A673 (cell line): ENCODE results near the gene TTLL7. TPM values are rescaled to one million over a fixed set of nuclear protein-coding genes. Genes with fewer than 3 reads are reported as not detected.

Experiments used
- BruUV-seq: library from RNA; stranded (reverse); fragments of 400-500 nt; replicated peaks from 2 replicates; lab custom pipeline; 2021; lab: Mats Ljungman, UMichigan
- CTCF ChIA-PET: fragments of 300-600 bp; sonication (Branson Sonifier 250); formaldehyde crosslinking; loops from one replicate; lab custom pipeline; 2022; ENCODE audit warnings: antibody characterized with exemption; lab: Charles Lee
- POLR2A ChIA-PET: fragments of 300-600 bp; sonication (Branson Sonifier 250); formaldehyde crosslinking; loops from one replicate; lab custom pipeline; 2022; ENCODE audit warnings: antibody characterized with exemption; ENCODE audit not compliant: low non-redundant PET; lab: Charles Lee
- DNase-seq: peaks from one replicate; pipeline ENCODE4 v3.0.0-alpha.2; 2015; ENCODE audit warnings: low spot score
- H3K27ac ChIP-seq: fragments of 200-600 bp; sonication (generic); 2 replicates; pipeline ENCODE4 v1.5.1; 2016; ENCODE audit warnings: mixed run types, low read depth, mild to moderate bottlenecking, mixed read lengths, antibody characterized with exemption, low read length; ENCODE audit not compliant: poor library complexity, severe bottlenecking
- H3K27me3 ChIP-seq: fragments of 200-600 bp; sonication (generic); replicated peaks from 2 replicates; pipeline ENCODE4 v1.6.1; 2017; ENCODE audit warnings: mixed run types, low read depth, mild to moderate bottlenecking, mixed read lengths, antibody characterized with exemption, low read length; ENCODE audit not compliant: insufficient read depth, poor library complexity
- H3K36me3 ChIP-seq: fragments of 200-600 bp; sonication (generic); 2 replicates; pipeline ENCODE4 v1.6.1; 2016; ENCODE audit warnings: mixed run types, mild to moderate bottlenecking, mixed read lengths, antibody characterized with exemption, low read length; ENCODE audit not compliant: insufficient read depth, poor library complexity, severe bottlenecking
- H3K4me1 ChIP-seq: fragments of 200-600 bp; sonication (generic); 2 replicates; pipeline ENCODE4 v1.6.1; 2017; ENCODE audit warnings: mixed run types, mild to moderate bottlenecking, mixed read lengths, antibody characterized with exemption, low read length; ENCODE audit not compliant: insufficient read depth, poor library complexity, severe bottlenecking
- H3K4me3 ChIP-seq: fragments of 200-600 bp; sonication (generic); 2 replicates; pipeline ENCODE4 v1.5.1; 2016; ENCODE audit warnings: low read depth, mixed run types, mild to moderate bottlenecking, mixed read lengths, low read length; ENCODE audit not compliant: poor library complexity, severe bottlenecking
- H3K9me3 ChIP-seq: fragments of 200-600 bp; sonication (generic); 2 replicates; pipeline ENCODE4 v1.6.1; 2016; ENCODE audit warnings: mixed run types, low read depth, mild to moderate bottlenecking, mixed read lengths, antibody characterized with exemption, low read length; ENCODE audit not compliant: poor library complexity, severe bottlenecking
- CTCF ChIP-seq: fragments of 300-800, 200-600 bp; sonication (generic); conservative IDR thresholded peaks from 2 replicates; pipeline ENCODE4 v1.5.1; 2017; ENCODE audit warnings: low read depth, mild to moderate bottlenecking, antibody characterized with exemption, low read length, moderate library complexity, mixed read lengths
- EZH2 ChIP-seq: fragments of 200-600 bp; sonication (generic); IDR thresholded peaks from 2 replicates; pipeline ENCODE4 v1.6.1; 2017; ENCODE audit warnings: borderline replicate concordance, low read depth, mild to moderate bottlenecking, mixed read lengths, antibody characterized with exemption, low read length; ENCODE audit not compliant: poor library complexity, severe bottlenecking
- intact Hi-C: fragments of 100-400 bp; cut with micrococcal nuclease; formaldehyde crosslinking; loops from one replicate; pipeline ENCODE4 v1.10.0; 2022; ENCODE audit not compliant: unreplicated experiment
- total RNA-seq: library from RNA; stranded (reverse); gene quantifications from 2 replicates; pipeline ENCODE4 v1.2.3, GENCODE V29; 2021

Gene TTLL7
- total RNA-seq, 1 experiment from 2014 or later: 34.2 TPM

- ChIA-PET POLR2A (no interaction called here), CTCF (no interaction called here)
- TF ChIP-seq CTCF: no peak
- TF ChIP-seq EZH2: no peak
- Histone ChIP-seq H3K36me3 (no peaks in the 10 kb centered on the region), H3K27me3 (no peaks in the 10 kb centered on the region), H3K4me1 (no peaks in the 10 kb centered on the region), H3K9me3 (no peaks in the 10 kb centered on the region), H3K27ac (no peak overlapping the region), H3K4me3 (no peak overlapping the region)
- BruUV-seq: no TSS peak
- no peak for DNase-seq
- intact Hi-C loops: no loop called here
Observed at GRCh38 chr1:84010136-84010535, 11.2 kb upstream of the TTLL7 start.

GRCh38 chr1:84008631-84009030 is 9.7 kb upstream of the TTLL7 start:
- ChIA-PET CTCF (no interaction called here), POLR2A (no interaction called here)
- no TSS peak for BruUV-seq

GRCh38 chr1:84006591-84006990 is 7.7 kb upstream of the TTLL7 start:
- CTCF ChIA-PET: no interaction called here
- intact Hi-C loops: no loop called here
- BruUV-seq: no TSS peak

More at GRCh38 chr1:84008631-84009030, 9.7 kb upstream of the TTLL7 start:
- Histone ChIP-seq H3K36me3 (no peaks in the 10 kb centered on the region), H3K27ac (no peak overlapping the region), H3K4me1 (no peaks in the 10 kb centered on the region), H3K9me3 (no peaks in the 10 kb centered on the region), H3K27me3 (no peaks in the 10 kb centered on the region), H3K4me3 (no peak overlapping the region)
- TF ChIP-seq CTCF: no peak
- TF ChIP-seq EZH2: no peak
- DNase-seq: no peak
- intact Hi-C loops: no loop called here

More at GRCh38 chr1:84006591-84006990, 7.7 kb upstream of the TTLL7 start:
- Histone ChIP-seq H3K4me3 (no peak overlapping the region), H3K36me3 (no peaks in the 10 kb centered on the region), H3K27me3 (no peaks in the 10 kb centered on the region), H3K27ac (no peak overlapping the region), H3K9me3 (no peaks in the 10 kb centered on the region), H3K4me1 (no peaks in the 10 kb centered on the region)
- DNase-seq: no peak
- POLR2A ChIA-PET: interaction anchor here (0.6 kb wide), 1 partner anchor 8 kb away, joined by 3 read pairs; the partner anchor contains the start of gene TTLL7
- TF ChIP-seq EZH2 (no peak), CTCF (no peak)
